Stromal cell of bone marrow (primary cell): ENCODE data around the gene TBCC.
"Not testable (repeated sequence)": the region's sequence is repeated elsewhere in the genome, so short reads cannot be mapped to it uniquely, and the experiment has no call there.

Experiments
- DNase-seq: peaks from one replicate; pipeline ENCODE4 v3.0.0-alpha.2; 2012; ENCODE audit warnings: low read depth

The TBCC gene, protein sequence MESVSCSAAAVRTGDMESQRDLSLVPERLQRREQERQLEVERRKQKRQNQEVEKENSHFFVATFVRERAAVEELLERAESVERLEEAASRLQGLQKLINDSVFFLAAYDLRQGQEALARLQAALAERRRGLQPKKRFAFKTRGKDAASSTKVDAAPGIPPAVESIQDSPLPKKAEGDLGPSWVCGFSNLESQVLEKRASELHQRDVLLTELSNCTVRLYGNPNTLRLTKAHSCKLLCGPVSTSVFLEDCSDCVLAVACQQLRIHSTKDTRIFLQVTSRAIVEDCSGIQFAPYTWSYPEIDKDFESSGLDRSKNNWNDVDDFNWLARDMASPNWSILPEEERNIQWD

DNA sequence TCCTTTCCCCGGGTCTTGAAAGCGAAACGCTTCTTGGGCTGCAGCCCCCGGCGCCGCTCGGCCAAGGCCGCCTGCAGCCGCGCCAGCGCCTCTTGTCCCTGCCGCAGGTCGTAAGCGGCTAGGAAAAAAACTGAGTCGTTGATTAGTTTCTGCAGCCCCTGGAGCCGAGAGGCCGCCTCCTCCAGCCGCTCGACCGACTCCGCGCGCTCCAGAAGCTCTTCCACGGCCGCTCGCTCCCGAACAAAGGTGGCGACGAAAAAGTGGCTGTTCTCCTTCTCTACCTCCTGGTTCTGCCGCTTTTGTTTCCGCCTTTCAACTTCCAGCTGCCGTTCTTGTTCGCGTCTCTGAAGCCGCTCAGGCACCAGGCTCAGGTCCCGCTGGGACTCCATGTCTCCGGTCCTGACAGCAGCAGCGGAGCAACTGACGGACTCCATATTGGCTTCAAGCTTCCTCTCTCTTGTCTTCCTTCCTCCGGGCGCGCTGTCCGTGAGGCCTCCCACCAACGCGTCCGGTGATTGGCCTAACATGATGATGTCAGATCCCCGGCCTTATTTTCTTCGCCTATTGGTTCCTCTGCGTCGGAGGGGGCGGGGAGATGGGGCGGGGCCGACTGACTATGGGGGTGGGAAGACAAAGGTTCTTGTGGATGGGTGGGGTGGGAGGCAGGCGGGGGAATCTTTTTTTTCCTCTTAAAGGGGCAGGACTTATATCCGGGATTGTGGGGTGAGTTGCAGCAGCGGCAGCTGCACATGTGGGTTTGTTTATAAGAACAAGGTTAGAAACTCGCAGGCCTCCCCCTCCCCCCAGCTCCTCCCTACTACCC is at the start of gene TBCC:
Gene TBCC (minus strand): TSS at position 464 of the 823 bp plus-strand sequence. CDS start 30 bp downstream, at position 434.
- peak; percentile 99 for DNase-seq

DNA sequence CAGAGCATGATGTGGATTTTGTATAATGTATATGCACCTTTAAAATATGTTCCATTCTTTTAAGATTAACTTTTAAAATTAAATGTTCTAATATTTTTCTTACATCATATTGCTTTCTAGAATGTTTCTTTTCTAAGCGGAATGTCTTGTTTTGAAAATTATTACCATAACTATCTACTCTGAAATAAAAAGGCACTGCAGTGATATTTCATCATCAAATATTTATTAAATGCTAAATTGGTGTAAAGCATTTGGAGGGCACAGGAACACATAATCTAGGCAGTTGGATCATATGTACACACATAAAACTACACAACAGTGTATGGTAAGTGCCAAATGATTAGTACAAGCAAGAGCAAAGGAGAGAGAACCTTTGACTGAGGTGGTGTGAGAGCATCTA is 49.7 kb upstream of the TBCC start:
- DNase-seq: no peak

DNA sequence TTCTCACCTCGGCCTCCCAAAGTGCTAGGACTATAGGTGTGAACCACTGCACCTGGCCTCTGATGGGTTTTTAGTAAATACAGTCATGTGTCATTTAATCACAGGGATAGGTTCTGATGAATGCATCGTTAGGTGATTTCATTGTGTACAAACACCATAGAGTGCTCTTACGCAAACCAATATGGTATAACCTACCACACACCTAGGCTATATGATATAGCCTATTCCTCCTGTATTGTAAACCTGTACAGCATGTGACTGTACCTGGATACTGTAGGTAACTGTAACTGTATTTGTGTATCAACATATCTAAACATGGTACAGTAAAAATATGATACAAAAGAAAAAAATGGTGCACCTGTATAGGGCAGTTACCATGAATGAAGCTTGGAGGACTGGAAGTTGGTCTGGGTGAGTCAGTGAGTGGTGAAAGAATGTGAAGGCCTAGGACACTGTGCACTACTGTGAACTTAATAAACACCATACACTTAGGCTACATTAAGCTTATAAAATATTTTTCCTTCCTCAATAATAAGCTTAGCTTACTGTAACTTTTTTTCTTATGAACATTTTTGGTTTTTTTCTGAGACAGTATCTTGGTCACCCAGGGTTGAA is 45.9 kb upstream of the TBCC start:
- no peak for DNase-seq

DNA sequence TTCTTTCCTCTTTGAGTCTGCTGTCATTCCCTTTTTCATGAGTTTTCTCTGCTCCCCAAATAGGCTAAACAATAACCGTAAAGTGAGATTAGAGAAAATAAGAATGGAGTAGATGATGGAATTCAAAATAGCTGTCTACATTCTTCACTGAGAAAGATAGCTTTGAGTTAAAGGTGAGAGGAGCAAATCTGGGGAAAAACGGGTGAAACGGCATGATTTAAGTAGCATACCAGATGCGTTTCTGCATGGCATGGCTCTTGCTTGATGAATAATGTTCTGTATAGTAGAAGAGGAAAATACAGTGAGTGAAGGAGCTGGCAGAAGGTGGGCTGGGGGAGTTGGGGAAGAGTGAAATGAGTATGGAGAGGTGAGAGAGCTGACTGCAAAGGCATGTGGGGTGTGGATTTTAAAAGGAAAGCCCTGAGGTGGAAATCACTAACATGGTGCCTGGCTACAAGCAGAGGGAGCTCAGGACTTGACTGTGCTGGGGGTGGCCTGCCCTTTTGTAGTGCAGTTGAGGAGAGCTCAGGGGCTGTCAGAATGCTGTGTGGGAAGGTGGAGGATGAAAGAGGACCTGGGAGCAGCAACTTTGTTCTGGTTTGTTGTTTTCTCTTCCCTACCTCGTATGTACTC is 44.8 kb upstream of the TBCC start:
- no peak for DNase-seq

DNA sequence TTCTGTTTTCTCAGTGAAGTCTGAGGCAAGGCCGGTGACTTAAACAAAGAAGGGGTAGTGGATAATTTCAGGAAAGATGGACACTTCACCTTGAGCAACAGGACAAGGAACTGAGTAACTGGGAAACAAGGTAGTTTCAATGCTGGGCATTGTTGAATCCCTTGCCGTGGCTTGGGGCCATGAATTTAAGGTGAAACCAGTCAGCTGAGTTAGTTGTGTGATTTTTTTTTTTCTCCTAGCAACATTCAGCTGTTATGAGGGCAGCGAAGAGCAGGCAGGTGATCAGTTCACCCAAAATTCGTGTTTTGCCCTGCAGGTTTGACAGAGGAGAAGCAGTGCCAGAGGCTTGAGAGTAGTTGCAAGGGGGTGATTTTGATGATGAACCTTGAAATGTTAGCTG is 42.8 kb upstream of the TBCC start:
- DNase-seq: no peak

DNA sequence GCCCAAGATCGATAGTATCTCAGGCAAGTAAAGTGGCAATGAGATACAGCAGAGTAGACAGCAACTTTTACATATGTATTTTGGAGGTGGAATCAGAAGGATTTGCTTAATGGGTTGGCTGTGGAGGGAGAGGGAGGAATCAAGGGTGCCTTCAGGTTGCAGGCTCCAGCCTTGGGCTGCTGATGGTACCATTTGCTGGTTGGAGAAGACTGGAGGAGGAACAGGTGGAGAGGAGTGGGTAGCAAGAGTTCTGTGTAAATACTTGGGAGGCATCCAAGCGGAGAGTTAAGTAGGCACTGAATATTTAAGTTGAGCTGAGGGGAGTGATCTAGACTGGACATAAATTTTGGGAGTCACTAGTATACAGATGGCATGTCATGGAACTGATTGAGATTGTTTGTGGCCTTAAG is 41.2 kb upstream of the TBCC start:
- DNase-seq: no peak

DNA sequence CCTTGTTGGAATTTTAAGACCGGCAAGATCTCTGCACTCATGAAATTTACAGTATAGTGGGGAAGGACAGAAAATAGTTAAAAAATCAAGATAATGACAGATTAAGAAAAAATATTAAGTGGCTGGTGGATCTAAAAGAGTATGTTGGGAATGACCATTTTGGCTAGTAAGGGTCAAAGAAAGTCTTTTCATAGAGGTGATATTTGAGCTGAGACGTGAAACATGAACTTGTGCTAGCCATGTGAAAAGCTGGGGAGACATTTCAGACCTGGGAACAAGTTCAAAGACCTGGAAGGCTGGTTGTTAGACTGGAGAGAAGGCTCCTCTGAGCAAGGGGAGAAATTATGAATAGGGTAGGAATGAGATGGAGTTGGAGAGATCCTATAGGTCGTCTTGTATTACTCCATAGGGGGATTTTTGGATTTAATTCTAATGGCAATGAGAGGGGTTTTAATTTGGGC is 40.7 kb upstream of the TBCC start:
- no peak for DNase-seq

DNA sequence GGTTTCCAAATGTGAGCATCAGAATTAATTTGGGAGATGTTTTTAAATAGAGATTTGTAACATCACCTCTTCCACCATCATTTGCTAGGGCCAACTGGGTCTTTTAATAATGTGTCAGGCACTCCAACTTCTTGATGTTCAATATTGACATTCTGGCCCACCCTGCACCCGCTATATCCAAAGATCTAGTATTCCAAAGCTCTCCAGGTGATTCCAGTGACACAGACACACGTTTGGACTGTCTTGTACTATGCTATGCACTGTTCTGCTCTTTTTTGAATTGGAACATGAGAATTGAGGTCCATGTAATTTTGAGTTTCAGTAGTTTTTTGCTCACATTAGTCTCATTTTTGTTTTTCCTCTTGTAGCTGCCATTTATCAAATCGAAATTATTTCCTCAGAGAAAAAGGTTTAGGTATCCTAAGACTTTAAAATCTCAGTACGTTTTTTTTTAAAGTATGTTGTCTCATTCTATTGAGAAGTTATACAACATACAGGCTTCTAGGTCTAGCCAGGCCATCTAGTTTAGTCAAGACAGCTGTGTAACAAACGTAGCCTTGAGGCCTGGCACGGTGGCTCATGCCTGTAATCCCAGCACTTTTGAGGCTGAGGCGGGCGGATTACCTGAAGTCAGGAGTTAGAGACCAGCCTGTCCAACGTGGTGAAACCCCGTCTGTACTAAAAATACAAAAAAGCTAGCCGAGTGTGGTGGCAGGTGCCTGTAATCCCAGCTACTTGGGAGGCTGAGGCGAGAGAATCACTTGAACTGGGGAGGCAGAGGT is 39.0 kb upstream of the TBCC start:
- no peak for DNase-seq

DNA sequence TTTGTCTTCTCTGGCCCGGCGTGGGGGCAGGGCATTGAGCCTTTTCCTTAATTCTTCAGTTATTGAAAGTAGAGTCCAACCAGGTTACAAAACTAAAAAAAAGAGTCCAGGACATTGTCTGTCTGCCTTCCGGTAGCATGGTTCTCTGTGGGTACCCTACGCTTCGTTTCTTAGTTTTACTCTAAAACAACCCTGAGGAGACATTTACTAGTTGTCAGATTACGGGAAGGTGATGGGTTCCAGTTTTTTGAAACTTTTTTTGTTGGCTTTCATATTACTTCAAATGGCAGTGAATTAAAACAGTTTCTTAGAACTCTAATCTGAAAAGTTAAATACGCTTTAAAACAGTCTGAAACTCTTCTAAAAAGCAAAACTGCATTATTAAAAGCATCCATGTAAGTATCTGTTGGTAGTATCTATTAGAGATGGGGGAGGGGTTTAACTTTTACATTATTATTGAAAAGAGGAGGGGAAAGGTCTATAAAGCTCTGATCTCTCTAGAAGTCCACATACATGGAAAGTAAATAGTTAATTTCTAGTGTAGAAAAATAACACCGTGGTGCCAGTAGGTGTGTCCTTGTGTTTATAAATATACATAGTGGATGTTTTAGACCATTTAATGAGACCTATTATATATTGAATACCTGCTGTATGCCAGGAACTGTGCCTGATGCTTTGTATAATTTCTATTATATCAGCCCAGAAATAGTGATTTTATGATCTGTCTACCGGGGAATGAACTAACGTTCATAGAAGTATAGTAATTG is 38.2 kb upstream of the TBCC start:
- DNase-seq: no peak

DNA sequence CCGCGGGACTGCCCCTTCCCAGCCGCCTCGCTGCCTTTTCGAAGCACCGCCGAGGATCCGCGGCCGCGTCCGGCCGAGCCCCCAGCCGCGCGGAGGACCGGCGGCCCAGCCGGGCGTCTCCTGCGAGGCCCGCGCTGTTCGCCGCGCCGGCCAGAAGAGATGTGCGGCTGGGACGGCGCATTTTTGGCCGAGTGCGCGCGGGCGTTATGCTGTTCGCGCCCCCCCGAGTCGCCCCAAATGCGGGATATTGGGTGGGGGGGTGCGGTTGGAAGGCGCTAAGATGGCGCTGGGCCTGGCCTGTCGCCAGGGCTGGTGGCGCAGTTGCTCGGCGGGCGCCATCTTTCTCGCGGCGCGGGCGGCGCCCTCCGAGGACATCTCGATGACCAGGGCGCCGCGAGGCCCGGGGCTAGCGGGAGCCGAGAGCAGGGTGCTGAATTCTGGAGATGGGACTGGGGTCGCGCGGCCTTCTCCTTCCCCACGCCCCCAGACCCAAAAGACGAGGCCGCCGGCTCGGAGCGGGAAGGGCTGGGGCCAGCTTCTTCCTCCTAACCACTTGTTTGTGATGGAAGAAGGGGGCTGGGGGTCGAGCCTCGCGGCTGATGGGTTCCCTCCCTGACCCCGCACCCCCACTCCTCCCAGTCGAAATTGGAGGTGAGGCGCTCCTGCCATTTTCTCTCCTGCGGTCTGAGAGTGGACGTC is 37.4 kb upstream of the TBCC start:
- no peak for DNase-seq

DNA sequence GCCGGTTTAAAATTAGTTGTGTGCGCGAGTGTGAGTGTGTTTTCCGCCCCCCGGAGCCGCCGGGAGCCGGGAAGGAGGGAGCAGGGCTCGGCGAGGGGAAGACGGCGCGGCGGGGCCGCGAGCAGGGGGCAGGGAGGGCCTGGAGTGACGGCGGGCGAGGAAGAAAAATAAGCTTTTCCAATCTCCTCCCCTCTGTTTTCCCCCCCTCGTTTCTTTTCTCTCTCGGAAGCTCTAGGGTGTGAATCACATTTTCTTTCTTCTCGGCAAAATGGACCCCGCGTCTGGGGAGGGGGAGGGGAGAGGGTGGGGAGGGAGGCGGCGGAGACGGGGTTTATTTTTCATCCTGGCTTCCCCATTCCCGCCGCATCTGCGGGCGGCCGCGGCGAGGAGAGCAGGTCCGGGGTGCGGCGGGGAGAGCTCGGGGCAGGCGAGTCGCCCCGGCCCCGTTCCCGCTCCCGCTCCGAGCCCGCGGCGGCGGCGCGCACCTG is 36.8 kb upstream of the TBCC start:
- DNase-seq: peak; percentile 88

DNA sequence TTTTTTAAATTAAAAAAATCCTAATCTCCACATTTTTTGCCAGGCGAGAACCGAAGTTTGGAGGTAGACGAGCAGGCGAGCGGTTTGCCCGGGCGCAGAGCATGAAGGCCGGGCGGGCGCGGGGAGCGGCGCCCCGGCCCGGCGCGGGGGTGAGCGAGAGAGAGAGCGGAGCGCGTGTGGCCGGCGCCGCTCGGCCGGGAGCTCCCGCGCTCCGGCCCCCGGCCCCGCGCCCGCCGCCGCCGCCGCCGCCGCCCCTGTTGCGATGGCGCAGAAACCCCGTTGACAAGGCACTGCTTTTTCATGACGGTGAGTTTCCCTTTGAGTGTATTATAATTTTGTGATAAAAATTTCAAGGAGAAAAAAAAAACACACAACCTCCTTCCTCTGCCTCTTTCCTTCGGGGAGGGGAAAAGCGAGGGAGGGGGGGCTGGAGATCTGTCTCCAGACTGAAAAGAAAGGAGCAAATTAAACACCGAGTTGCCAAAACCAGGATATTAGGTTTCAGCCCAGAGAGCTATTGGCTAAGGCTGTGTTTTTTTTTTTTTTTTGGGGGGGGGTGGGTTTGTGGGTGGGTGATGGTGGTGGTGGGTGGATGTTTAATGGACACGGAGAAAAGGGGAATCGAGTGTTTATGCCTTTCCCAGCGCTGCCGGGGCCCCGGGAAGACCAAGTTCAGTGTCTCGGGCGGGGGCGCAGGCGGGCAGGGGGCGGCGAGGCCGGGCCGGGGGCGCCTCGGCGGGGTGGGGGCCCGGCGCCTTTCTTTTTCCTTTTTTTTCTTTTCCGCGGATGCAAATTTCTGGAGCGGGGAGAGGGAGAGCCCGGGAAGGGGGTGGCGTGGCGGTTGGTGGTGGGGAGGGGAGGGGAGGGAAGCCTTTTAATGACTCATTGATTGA is 36.1 kb upstream of the TBCC start, which contains the start of gene BICRAL:
Gene BICRAL (plus strand): TSS at position 257 of the 893 bp plus-strand sequence. CDS start 39,971 bp downstream, outside the sequence.
- peak; percentile 79 for DNase-seq

DNA sequence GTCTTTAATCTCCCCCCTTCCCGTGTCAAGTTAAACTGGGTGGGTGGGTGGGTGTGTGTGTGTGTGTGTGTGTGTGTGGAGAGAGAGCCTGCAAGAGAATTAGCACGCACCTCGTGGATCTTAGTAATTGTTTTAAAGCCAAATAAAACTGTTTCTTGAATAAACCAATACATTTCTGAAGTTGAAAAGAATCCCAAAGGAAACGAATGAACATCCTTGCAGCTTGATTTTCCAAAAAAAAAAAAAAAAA is 35.6 kb upstream of the TBCC start:
- no peak for DNase-seq

DNA sequence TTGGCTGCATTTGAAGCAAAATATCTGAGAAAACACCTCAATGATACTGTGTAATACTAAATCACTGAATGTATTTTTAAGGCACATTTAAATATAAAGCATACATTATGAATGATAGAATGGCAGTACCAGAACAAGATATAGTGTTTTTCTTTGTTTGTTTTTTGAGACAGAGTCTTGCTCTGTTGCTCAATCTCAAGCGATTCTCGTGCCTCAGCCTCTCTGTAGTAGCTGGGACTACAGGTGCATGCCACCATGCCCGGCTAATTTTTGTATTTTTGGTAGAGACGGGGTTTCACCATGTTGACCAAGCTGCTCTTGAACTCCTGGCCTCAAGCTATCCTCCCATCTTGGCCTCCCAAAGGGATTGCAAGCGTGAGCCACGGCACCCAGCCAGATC is 33.6 kb upstream of the TBCC start:
- no peak for DNase-seq

DNA sequence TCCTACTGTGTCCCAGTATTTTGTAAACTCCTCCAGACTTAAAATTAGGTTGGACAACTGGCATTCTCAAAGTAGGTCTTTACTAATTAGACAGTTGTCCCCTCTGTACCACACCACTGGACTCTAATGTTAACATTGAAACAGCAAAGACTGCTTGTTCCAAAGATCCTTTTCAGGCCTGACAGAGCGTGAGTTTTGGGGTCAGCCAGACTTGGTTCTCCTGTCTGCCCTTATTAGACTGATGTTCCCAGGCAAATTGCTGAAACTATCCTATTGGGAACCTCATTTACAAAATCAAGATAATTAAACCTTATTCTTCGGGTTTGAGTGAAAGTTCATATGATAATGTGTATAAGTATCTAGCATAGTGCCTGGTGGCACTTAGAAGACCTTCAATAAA is 32.2 kb upstream of the TBCC start:
- no peak for DNase-seq

DNA sequence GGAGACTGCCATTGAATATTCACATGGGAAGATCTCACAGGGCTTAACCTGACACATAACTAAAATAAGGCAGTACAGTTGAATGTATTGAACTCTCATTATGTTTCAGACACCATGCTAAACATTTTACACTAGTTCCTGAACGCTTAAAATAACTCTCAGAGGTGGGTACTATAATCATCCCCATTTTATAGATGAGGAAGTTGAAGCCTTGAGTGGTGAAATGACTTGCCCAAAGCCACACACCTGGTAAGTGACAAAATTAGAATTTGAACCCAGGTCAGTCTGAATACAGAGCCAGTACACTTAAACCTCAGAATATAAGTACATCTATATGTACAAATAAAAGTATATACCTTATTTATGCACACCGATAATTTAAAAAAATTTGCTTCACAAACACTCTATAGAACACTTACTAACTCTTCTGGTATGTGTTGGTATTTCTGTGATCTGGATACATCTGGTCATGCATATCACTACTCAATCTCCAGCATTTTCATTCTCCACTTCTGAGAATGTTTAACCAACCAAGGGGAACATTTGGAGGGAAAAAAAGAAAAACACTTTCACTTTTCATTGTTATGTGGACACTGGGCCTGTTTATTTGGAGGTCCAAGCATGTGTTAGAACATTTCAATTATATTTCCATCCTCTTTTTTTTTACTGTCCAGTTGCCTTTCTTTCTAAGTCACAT is 31.4 kb upstream of the TBCC start:
- DNase-seq: no peak

DNA sequence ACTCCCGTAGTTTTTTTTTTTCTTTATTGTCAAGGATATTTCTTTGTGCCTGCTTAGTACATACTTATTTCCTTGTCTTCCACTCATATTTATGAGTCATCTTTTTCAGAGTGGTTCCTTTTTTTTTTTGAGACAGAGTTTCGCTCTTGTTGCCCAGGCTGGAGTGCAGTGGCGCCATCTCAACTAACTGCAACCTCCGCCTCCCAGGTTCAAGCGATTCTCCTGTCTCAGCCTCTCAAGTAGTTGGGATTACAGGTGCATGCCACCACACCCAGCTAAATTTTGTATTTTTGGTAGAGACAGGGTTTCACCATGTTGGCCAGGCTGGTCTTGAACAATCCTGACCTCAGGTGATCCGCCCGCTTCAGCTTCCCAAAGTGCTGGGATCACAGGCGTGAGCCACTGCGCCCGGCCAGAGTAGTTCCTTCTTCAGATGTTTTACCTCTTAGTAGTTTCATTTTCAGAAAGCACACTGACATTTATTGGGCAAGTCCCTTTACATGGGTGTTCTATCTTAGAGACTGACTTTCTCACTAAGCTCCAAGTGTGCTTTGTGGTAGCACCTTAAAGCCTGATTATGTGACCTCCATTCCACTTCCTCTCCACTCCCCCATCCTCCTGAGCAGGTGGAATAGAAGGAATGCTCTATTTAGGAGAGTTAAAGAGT is 29.1 kb upstream of the TBCC start:
- DNase-seq: not testable (repeated sequence)

DNA sequence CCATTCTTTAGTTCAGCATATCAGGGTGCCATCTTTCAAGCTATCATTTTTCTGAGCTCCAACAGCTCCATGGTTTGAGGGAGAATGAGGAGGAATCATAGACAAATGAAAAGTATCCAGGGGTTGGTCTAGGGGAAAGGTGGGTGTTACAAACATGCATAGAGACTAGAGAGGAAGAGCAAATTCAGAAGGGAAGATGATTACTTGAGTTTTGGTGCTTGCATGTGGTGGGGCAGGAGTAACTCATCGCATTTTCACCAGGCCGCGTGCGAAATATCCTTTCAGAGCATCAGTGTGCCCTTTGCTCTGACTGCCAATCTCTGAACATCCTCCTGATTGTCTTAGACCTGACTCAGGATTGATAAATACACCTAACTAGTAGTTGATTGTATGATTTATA is 28.3 kb upstream of the TBCC start:
- no peak for DNase-seq
